ENCODE data around the gene PF4V1. TPM values are rescaled to one million over a fixed set of nuclear protein-coding genes. Genes with fewer than 3 reads are reported as not detected.

The PF4V1 gene
- total RNA-seq, 1 experiment from 2014 or later = not detected

- Mint-ChIP-seq H3K27me3 (ENCODE audit: unreplicated experiment) (no peaks in the 10 kb centered on the region), H3K36me3 (ENCODE audit: insufficient read depth, unreplicated experiment) (peaks cover 14% of the 10 kb centered on the region), H3K9me3 (ENCODE audit: low read depth, unreplicated experiment) (peaks cover 3% of the 10 kb centered on the region), H3K4me1 (ENCODE audit: low read depth, unreplicated experiment) (peaks cover 66% of the 10 kb centered on the region), H3K27ac (ENCODE audit: unreplicated experiment) (peak overlapping the region; percentile 95), H3K4me3 (ENCODE audit: low read depth, unreplicated experiment) (no peak overlapping the region)
- DNase-seq = no peak
- TSS peak; percentile 78 for BruUV-seq (replicated peaks)
- CTCF ChIA-PET = interaction anchor here (1.0 kb wide), 1 partner anchor 54 kb away, joined by 4 read pairs; no protein-coding TSS in a partner anchor
- no peak for TF ChIP-seq CTCF (IDR thresholded peaks at IDR 0.05; ENCODE audit: unreplicated experiment)
- intact Hi-C loops (cut with micrococcal nuclease; ENCODE audit: unreplicated experiment) = loop anchor here (2.0 to 10.0 kb wide), 2 partner anchors 52 to 70 kb away; partner anchors contain the start of gene CXCL8
Measured at GRCh38 chr4:73815145-73815544, 38.0 kb upstream of the PF4V1 start.

- H3K4me3 Mint-ChIP-seq (ENCODE audit: low read depth, unreplicated experiment) = peak overlapping the region; percentile 5
- intact Hi-C loops (cut with micrococcal nuclease; ENCODE audit: unreplicated experiment) = loop anchor here (10.0 kb wide), 1 partner anchor 72 kb away; the partner anchor contains the start of gene CXCL8
- H3K27me3 Mint-ChIP-seq (ENCODE audit: unreplicated experiment) = no peaks in the 10 kb centered on the region
- TF ChIP-seq CTCF (IDR thresholded peaks at IDR 0.05; ENCODE audit: unreplicated experiment) = no peak
- DNase-seq = peak; percentile 49
- peaks cover 3% of the 10 kb centered on the region for H3K9me3 Mint-ChIP-seq (ENCODE audit: low read depth, unreplicated experiment)
- H3K36me3 Mint-ChIP-seq (ENCODE audit: insufficient read depth, unreplicated experiment) = peaks cover 14% of the 10 kb centered on the region
- CTCF ChIA-PET = interaction anchor here (0.9 to 1.0 kb wide), 2 partner anchors 26 to 27 kb away, joined by 3 read pairs; no protein-coding TSS in a partner anchor
- no TSS peak for BruUV-seq (replicated peaks)
- peak overlapping the region; percentile 95 for H3K27ac Mint-ChIP-seq (ENCODE audit: unreplicated experiment)
- peaks cover 57% of the 10 kb centered on the region for H3K4me1 Mint-ChIP-seq (ENCODE audit: low read depth, unreplicated experiment)
Measured at GRCh38 chr4:73816814-73817213, 36.3 kb upstream of the PF4V1 start.

GRCh38 chr4:73817341-73817740 is 35.8 kb upstream of the PF4V1 start:
- no TSS peak for BruUV-seq (replicated peaks)
- CTCF ChIA-PET = interaction anchor here (1.0 kb wide), 1 partner anchor 26 kb away, joined by 3 read pairs; no protein-coding TSS in a partner anchor
- H3K27me3 Mint-ChIP-seq (ENCODE audit: unreplicated experiment) = no peaks in the 10 kb centered on the region
- H3K4me3 Mint-ChIP-seq (ENCODE audit: low read depth, unreplicated experiment) = peak overlapping the region; percentile 5
- H3K27ac Mint-ChIP-seq (ENCODE audit: unreplicated experiment) = peak overlapping the region; percentile 95
- no peak for DNase-seq
- H3K9me3 Mint-ChIP-seq (ENCODE audit: low read depth, unreplicated experiment) = peaks cover 3% of the 10 kb centered on the region
- H3K36me3 Mint-ChIP-seq (ENCODE audit: insufficient read depth, unreplicated experiment) = peaks cover 14% of the 10 kb centered on the region
- peaks cover 63% of the 10 kb centered on the region for H3K4me1 Mint-ChIP-seq (ENCODE audit: low read depth, unreplicated experiment)
- TF ChIP-seq CTCF (IDR thresholded peaks at IDR 0.05; ENCODE audit: unreplicated experiment) = no peak
- intact Hi-C loops (cut with micrococcal nuclease; ENCODE audit: unreplicated experiment) = loop anchor here (10.0 kb wide), 1 partner anchor 73 kb away; the partner anchor contains the start of gene CXCL8

GRCh38 chr4:73821325-73821724 is 31.8 kb upstream of the PF4V1 start:
- peaks cover 44% of the 10 kb centered on the region for H3K4me1 Mint-ChIP-seq (ENCODE audit: low read depth, unreplicated experiment)
- no peak for DNase-seq
- no peak overlapping the region for H3K4me3 Mint-ChIP-seq (ENCODE audit: low read depth, unreplicated experiment)
- TF ChIP-seq CTCF (IDR thresholded peaks at IDR 0.05; ENCODE audit: unreplicated experiment) = no peak
- no peaks in the 10 kb centered on the region for H3K9me3 Mint-ChIP-seq (ENCODE audit: low read depth, unreplicated experiment)
- peaks cover 7% of the 10 kb centered on the region for H3K36me3 Mint-ChIP-seq (ENCODE audit: insufficient read depth, unreplicated experiment)
- CTCF ChIA-PET = no interaction called here
- BruUV-seq (replicated peaks) = no TSS peak
- no peaks in the 10 kb centered on the region for H3K27me3 Mint-ChIP-seq (ENCODE audit: unreplicated experiment)
- intact Hi-C loops (cut with micrococcal nuclease; ENCODE audit: unreplicated experiment) = no loop called here
- H3K27ac Mint-ChIP-seq (ENCODE audit: unreplicated experiment) = no peak overlapping the region
